Neural cell (in vitro differentiated cells): ENCODE data around the gene SIAH2.

ENCODE experiments used
- CTCF ChIP-seq: fragments of 450-650 bp; IDR thresholded peaks from 2 replicates; pipeline ENCODE4 v1.5.1; 2014; ENCODE audit warnings: antibody characterized with exemption, mild to moderate bottlenecking, moderate library complexity; ENCODE audit not compliant: poor library complexity, severe bottlenecking
- EP300 ChIP-seq: fragments of 450-650 bp; conservative IDR thresholded peaks from 2 replicates; pipeline ENCODE4 v1.6.1; 2014; ENCODE audit warnings: antibody characterized with exemption, mild to moderate bottlenecking, moderate library complexity; ENCODE audit not compliant: poor library complexity, severe bottlenecking
- EZH2 ChIP-seq: fragments of 200-600, 300-800 bp; shearing (Covaris generic), sonication (generic); IDR thresholded peaks from 2 replicates; pipeline ENCODE4 v1.6.1; 2014; ENCODE audit warnings: antibody characterized with exemption, low read length, borderline replicate concordance, mild to moderate bottlenecking; ENCODE audit not compliant: insufficient read depth, poor library complexity, severe bottlenecking
- POLR2AphosphoS5 ChIP-seq: IDR thresholded peaks from 2 replicates; pipeline ENCODE4 v1.6.1; 2012
- REST ChIP-seq: IDR thresholded peaks from 2 replicates; pipeline ENCODE4 v1.6.1; 2012; ENCODE audit warnings: borderline replicate concordance

- TF ChIP-seq CTCF (no peak), POLR2AphosphoS5 (no peak), EZH2 (no peak), EP300 (no peak), REST (no peak)
Measured at GRCh38 chr3:150760431-150761200, 2.4 kb downstream of the SIAH2 start.
